HG02610 (cell line): ENCODE data around the gene TEX48.

Experiments used
- ATAC-seq: cut with Tn5 transposase; IDR thresholded peaks from one replicate; pipeline ENCODE4 v1.9.1; 2021; ENCODE audit warnings: mild to moderate bottlenecking, moderate library complexity; ENCODE audit not compliant: unreplicated experiment

The TEX48 gene, protein sequence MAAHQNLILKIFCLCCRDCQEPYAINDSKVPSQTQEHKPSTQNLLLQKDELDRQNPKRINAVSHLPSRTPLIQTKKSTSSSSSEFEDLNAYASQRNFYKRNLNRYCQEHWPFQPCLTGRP

DNA sequence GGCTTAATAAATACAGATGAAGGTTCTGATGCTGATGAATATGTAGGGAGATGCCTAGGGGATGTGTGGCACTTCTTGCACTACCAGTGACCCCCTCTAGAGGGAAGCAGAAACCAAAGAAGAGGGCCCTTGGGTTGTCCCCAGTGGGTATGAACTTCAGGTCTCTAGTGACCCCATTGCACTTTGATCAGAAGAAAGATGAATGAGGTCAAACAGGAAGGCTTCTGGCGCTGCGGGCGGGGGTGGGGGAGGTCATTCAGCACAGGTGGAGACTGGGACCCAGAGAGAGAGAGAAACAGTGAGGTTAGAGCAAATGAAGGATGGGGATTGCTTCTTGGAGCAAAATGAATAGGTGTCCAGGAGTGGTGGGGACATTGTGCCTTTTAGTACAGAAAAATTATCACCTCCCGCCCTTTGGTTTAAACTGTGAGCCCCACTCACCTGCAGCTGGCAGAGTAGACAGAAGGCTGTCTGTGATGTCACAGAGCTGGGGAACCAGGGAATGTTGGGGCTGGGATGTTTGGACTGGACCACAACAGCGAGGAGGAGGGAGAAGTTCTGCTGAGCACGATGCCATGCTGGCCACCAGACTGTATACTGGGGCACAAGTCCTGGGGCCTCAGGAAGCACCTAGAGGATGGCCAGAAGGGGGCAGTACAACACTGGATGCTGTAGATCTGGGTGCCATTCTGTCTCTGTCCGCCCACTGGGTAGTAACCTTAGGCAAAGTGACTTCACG lies at the start of gene TEX48:
TSS of gene TEX48 (minus strand) at position 599 of the 739 bp plus-strand sequence. CDS start 10,469 bp downstream, outside the sequence.
- ATAC-seq = peak; percentile 55

DNA sequence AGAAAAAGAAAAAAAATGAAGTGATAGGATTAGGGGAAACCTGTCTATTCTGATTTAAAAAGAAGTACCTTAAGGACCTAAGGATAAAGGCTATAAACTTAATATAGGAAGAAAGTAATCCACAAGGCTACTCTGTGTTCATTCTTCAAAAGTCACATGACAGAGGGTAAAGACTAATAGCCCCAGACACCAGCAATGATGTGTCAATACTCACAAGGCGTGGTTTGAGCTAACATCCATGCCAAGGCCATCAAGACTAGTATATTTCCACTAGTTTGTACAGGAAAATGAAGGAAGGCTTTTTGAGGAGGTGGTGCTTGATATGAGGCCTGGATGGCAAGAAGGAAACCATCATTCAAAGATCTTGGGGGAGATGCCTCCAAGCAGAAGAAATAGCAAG lies 49.7 kb upstream of the TEX48 start:
- no peak for ATAC-seq

- ATAC-seq = no peak
Measured at GRCh38 chr9:114729706-114730105, 47.7 kb upstream of the TEX48 start.

DNA sequence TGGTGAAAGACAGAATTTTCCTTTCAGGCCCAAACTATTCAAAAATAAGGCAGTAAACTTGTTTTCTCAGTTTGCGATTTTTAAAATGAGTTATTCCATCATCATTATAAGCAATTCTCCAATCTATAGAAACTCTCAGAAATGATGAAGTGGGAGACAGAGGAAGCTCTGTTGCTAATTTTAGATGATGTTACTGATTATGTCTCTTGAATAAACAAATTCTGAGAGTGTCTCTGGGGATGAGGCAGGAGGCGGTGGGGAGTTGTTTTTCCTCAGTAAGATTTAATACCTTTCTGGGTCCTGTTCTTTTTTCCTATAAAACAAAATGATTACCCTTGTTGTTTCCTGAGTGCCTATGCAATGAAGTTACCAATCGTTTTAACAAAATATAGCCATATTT lies 43.9 kb upstream of the TEX48 start:
- no peak for ATAC-seq

- no peak for ATAC-seq
Measured at GRCh38 chr9:114724744-114725143, 42.8 kb upstream of the TEX48 start.

DNA sequence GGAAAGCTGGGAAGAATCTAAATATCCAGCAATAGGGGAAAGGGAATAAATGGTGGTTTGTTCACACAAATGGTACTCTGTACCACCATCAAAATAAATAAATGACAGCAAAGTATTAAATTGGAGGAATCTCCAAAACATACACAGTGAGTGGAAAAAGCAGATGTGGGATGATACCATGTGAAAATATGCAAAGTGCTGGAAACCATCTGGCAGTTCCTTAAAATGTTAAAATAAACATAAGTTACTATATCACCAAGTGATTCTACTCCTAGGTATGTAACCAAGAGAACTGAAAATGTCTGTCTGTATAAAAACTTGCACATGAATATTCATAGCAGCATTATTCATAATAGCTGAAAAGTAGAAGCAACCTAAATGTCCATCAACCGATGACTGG lies 41.9 kb upstream of the TEX48 start:
- no peak for ATAC-seq

GRCh38 chr9:114722937-114723620 lies 41.1 kb upstream of the TEX48 start:
- no peak for ATAC-seq

DNA sequence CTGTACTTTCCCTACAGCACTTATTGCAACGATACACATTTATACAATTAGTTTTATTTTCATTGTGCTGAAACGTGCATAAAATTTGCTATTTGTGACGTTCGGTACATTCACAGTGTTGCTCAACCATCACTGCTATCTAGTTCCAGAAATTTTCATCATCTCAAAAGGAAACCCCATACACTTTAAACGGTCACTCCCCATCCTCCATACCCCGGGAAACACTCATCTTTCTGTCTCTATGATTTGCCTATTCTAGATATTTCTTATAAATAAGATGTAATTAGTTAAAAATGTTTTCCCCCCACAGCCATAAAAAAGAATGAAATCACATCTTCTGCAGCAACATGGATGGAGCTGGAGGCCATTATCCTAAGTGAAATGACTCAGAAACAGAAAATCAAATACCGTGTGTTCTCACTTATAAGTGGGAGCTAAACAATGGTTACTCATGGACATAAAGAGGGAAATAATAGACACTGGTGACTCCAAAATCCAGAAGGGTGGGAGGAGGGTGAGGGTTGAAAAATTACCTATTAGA lies 40.2 kb upstream of the TEX48 start:
- no peak for ATAC-seq

DNA sequence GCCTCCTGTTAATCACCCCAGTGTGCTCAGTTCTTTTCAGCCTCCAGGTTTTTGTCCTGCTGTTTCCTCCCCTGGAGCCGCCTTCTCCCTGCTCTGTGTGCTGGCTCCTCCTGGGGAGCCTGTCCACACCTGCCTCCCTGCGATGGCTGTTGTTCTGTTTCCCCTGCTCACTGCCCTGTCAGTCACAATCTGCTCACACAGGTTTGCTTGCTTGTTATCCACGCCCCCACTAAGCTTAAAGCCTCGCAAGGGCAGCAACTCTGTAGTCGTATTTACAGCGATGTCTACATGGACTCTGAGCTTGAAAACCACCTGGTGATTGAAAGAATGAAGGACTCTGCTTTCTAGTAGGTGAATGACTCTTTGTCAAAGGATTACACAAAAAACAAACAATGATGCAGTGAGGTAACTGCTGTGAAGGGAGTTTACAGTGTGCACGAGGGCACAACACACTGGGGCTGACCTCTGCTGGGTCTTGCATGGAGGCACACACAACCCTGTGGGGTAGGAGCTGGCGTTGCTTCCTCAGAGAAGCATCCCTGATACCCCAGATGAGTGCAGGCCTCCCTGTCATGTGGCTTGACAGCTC lies 39.6 kb upstream of the TEX48 start:
- ATAC-seq = no peak

DNA sequence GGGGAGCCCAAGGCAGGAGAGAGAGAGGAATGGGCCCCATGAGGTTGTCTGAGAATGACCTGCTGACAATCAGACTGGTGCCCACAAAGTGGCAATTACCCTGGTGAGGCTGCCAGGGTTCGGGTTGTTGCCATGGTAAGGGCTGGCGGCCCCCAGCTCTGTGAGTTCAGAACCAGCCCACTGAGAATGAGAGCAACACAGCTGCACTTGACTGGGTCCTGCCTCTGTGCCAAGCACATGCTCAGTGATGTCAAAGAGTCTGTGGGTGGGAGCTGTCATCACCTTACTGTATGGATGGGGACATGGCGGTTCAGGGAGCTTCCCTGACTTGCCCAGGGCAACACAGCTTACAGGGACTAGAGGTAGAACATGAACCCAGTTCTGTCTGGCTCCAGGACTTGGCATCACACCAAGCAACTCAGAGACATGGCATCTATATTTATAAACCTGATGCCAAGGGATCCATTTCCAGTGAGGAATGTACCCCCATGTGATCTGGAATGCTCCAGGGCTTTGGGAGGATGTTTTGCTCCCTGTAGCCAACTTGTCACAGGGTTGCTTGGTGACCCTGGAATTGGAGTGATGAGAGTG lies 38.2 kb upstream of the TEX48 start:
- no peak for ATAC-seq

- ATAC-seq = no peak
Measured at GRCh38 chr9:114719290-114719689, 37.3 kb upstream of the TEX48 start.

DNA sequence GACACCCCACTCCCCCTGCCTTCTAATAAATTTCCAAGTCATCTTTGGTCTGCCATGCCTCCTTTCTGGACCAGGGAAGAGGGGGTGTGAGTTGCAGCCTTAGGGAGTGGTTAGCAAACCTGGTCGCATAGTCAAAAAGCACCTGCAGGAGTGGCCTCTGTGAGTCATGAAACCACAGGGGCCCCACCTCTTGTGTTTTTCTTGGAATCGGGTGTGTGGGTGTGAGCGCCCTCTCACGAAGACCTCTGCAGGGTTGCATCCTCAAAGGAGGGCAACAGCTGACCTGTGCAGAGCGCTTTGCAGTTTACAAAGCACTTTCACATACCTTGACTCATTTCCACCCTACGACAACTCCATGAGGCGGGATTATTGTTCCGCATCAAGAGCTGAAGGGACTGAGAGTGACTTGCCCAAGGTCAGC lies 36.8 kb upstream of the TEX48 start:
- no peak for ATAC-seq

DNA sequence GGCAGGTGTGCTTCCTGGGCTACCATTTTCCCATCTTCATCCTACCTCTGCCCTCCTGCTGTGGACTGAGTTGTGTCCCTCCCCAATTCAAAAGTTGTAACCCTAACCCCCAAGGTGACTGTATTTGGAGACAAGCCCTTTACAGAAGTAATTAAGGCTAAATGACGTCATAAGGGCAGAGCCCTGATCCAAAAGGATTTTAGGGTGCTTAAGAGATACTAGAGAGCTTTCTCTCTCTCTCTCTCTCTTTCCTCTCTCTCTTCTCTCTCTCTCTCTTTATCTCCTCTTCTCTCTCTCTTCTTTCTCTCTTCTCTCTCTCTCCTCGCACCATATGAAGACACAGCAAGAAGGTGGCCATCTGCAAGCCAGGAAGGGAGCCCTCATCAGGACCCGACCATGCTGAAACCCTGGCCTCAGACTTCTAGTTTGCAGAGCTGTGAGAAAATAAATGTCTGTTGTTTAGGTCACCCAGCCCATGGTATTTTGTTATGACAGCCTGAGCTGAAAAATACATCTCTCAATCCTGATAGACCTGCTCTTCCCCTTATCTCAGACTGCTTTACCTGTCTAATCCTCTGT lies 36.0 kb upstream of the TEX48 start:
- no peak for ATAC-seq

DNA sequence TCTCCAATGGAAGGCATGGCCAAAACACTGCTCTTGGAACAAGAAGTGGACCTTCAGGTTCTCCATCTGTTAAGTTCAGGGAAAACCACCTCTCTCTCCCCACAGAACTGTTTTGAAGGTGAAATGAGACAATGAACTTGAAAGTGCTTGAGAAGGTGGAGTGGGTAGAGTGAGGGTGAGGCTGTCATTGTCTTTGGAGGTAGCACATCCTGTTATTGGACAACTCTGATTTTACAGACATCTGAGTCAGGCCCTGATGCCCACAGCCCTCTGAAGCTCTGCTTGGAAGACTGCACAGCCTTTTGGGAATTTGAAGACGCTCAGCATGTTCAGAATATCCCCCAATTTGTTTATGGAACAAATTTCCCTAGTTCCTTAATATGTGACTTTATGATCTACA lies 27.6 kb upstream of the TEX48 start:
- ATAC-seq = no peak

DNA sequence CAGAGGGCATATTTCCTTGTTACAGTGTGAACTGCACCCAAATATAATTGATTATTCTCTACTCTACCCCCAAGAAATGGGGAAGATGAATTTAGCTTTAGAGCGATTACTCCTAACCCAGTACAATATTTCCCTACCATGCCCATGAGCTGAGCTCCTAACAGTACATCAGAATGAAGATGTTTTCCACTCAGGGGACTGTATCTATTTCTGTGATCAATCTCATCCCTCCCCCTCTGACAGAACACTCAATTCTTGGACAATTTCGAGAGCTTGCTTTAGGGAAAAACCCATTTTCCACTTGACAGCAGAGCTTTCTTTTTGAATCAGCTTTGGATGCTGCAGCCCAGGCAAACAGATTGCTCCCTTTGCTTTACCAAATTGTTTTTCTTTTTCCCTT lies 24.7 kb upstream of the TEX48 start:
- no peak for ATAC-seq

GRCh38 chr9:114701988-114702387 lies 20.0 kb upstream of the TEX48 start:
- ATAC-seq = no peak

- peak; percentile 47 for ATAC-seq
Measured at GRCh38 chr9:114697951-114698351, 16.0 kb upstream of the TEX48 start.

DNA sequence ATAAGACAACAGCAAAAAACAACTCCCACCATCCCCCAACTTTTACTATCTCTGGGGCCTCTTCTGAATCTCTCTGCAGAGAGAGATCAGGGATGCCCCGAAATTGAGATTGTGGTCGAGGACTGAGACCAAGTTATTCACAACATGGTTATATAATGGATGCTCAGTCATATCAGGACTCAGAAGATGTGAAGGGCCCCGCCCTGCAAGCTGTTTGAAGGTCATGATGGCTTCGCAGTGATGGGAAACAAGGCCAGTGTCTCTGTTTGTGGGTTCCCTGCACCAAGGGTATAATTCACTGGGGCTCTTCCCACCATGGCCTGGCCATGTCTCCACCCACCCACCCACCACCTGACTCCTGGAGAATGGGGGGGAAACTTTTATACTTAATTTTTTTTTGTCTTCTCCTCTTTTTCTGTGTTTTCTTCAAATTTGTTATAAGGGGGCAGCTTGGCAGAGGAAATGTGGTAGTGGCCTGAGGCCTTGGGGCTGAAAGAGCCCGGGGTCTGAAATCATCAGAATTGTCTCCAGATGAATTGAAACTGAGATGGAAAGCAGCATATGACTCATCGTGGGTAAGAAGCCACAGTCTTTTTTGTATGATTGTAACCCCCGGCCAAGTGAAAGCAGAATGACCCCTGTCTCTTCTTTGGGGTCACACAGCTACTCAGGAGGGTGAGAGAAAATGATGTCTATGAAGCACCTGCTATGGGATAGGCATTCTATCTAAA lies 15.0 kb upstream of the TEX48 start:
- ATAC-seq = peak; percentile 62

DNA sequence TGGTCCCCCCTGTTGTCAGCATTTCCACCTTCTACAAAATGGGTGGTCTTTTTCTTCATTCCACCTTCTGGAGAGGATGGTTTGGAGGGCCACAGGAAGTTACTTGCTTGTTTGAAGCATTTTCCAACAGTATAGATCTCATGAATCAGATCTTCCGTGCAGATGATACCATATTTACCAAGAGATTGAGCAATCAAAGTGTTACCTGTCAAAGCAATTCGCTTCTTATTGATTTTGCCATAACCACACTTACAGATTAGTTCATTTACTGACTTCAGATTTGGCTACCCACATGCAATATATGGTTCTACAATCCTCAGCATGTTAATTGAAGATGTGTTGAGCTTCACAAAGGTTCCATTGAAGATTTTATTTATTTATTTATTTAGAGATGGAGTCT lies 14.0 kb upstream of the TEX48 start:
- ATAC-seq = no peak

GRCh38 chr9:114694719-114695269 lies 12.8 kb upstream of the TEX48 start:
- peak; percentile 33 for ATAC-seq
